Vagina (tissue), 2 donors: Measurements from ENCODE around the gene ZBTB7A. TPM values are rescaled to one million over a fixed set of nuclear protein-coding genes. Genes with fewer than 3 reads are reported as not detected.

ENCODE experiments used
- DNase-seq, 2 donors: peaks; one replicate each; pipeline ENCODE4 v3.0.0-alpha.2; 2017; ENCODE audit errors: extremely low spot score in 2 of 2
- H3K27ac ChIP-seq: fragments of 200-600 bp; sonication (generic); one replicate; pipeline ENCODE4 v1.5.1; 2019
- H3K27me3 ChIP-seq: fragments of 200-600 bp; sonication (generic); one replicate; pipeline ENCODE4 v1.5.1; 2019
- H3K36me3 ChIP-seq, 2 donors: fragments of 200-600 bp; sonication (generic); one replicate each; pipeline ENCODE4 v1.5.1; 2017 to 2019
- H3K4me1 ChIP-seq: fragments of 200-600 bp; sonication (generic); one replicate; pipeline ENCODE4 v1.5.1; 2019
- H3K4me3 ChIP-seq, 2 donors: fragments of 200-600 bp; sonication (generic); 1 replicate in 1 of 2; 2 replicates in 1 of 2; pipeline ENCODE4 v1.5.1; 2016 to 2019
- H3K9me3 ChIP-seq: fragments of 200-600 bp; sonication (generic); one replicate; pipeline ENCODE4 v1.5.1; 2019
- CTCF ChIP-seq, 3 experiments: fragments of 450-650 bp in 2 of 3; fragments of 200-600 bp in 1 of 3; sonication (generic) in 1 of 3; IDR thresholded peaks; one replicate each; pipeline ENCODE4 v1.5.1; 2017 to 2019; ENCODE audit warnings: antibody characterized with exemption in 3 of 3, mild to moderate bottlenecking in 2 of 3, moderate library complexity in 2 of 3
- POLR2A ChIP-seq, 2 donors: fragments of 450-650 bp; IDR thresholded peaks; one replicate each; pipeline ENCODE4 v1.6.1; 2017; ENCODE audit warnings: antibody characterized with exemption in 2 of 2, mild to moderate bottlenecking in 2 of 2, moderate library complexity in 2 of 2
- POLR2AphosphoS5 ChIP-seq, 2 donors: sonication (generic); formaldehyde crosslinking; IDR thresholded peaks; one replicate each; pipeline ENCODE4 v1.9.0; 2017; ENCODE audit warnings: antibody characterized with exemption in 2 of 2, mild to moderate bottlenecking in 2 of 2, low read depth in 1 of 2; ENCODE audit not compliant: insufficient read depth in 1 of 2
- intact Hi-C: fragments of 100-400 bp; cut with DNase I; formaldehyde crosslinking; loops from one replicate; pipeline ENCODE4 v1.15.1; 2023
- total RNA-seq: library from RNA; depleted of rRNA; stranded (reverse); fragments of >200 nt; gene quantifications from one replicate; pipeline ENCODE4 v1.2.3, GENCODE V29; 2016

The ZBTB7A gene
- total RNA-seq, 1 donor from 2014 or later: 60.6 TPM

DNA sequence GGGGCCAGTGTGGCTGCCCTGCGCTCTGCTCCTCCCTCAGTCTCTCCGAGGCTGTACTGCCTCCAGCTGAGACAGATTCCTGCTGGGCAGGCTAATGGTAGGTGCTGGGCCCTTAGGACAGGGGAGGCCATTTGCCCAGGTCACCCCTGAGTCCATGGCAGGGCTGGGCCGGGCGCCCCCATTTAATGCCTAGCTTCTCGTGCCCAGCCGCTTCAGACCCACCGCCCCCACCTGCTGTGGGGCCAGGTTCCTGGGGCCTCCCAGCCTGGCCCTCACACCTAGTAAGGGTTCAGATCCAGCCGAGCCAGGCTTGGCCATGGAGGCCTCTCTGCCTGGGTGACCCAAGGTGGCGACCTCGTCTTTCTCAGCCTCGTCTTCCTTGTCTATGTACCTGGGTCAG is 41.4 kb downstream of the ZBTB7A start:
- intact Hi-C loops: no loop called here
- no peak for DNase-seq
- H3K9me3 ChIP-seq: no peaks in the 10 kb centered on the region
- H3K4me3 ChIP-seq: no peak overlapping the region
- no peak overlapping the region for H3K27ac ChIP-seq
- peaks cover 0 to 24% of the 10 kb centered on the region in 2 donors for H3K36me3 ChIP-seq
- H3K4me1 ChIP-seq: no peaks in the 10 kb centered on the region
- TF ChIP-seq POLR2AphosphoS5 (IDR thresholded peaks at IDR 0.05; ENCODE audit: insufficient read depth in 1 of 2, low read depth in 1 of 2): no peak
- no peak for TF ChIP-seq POLR2A (IDR thresholded peaks at IDR 0.05)
- TF ChIP-seq CTCF (IDR thresholded peaks at IDR 0.05): no peak
- H3K27me3 ChIP-seq: no peaks in the 10 kb centered on the region

GRCh38 chr19:4023600-4024398 is 42.9 kb downstream of the ZBTB7A start:
- H3K27me3 ChIP-seq: no peaks in the 10 kb centered on the region
- peaks cover 8% of the 10 kb centered on the region for H3K4me1 ChIP-seq
- H3K36me3 ChIP-seq: peaks cover 0 to 11% of the 10 kb centered on the region in 2 donors
- intact Hi-C loops: no loop called here
- TF ChIP-seq POLR2AphosphoS5 (IDR thresholded peaks at IDR 0.05; ENCODE audit: insufficient read depth in 1 of 2, low read depth in 1 of 2): no peak
- TF ChIP-seq CTCF (IDR thresholded peaks at IDR 0.05): no peak
- no peak for TF ChIP-seq POLR2A (IDR thresholded peaks at IDR 0.05)
- H3K27ac ChIP-seq: no peak overlapping the region
- no peak overlapping the region for H3K4me3 ChIP-seq
- no peaks in the 10 kb centered on the region for H3K9me3 ChIP-seq
- no peak for DNase-seq

GRCh38 chr19:4019578-4019977 is 47.1 kb downstream of the ZBTB7A start:
- TF ChIP-seq POLR2A (IDR thresholded peaks at IDR 0.05) (no peak), POLR2AphosphoS5 (IDR thresholded peaks at IDR 0.05; ENCODE audit: insufficient read depth in 1 of 2, low read depth in 1 of 2) (no peak), CTCF (IDR thresholded peaks at IDR 0.05) (no peak)
- Histone ChIP-seq H3K4me1 (peaks cover 27% of the 10 kb centered on the region), H3K4me3 (no peak overlapping the region), H3K27me3 (no peaks in the 10 kb centered on the region), H3K27ac (peak overlapping the region; percentile 24), H3K9me3 (no peaks in the 10 kb centered on the region), H3K36me3 (peaks cover 0 to 17% of the 10 kb centered on the region in 2 donors)
- no peak for DNase-seq
- intact Hi-C loops: no loop called here

DNA sequence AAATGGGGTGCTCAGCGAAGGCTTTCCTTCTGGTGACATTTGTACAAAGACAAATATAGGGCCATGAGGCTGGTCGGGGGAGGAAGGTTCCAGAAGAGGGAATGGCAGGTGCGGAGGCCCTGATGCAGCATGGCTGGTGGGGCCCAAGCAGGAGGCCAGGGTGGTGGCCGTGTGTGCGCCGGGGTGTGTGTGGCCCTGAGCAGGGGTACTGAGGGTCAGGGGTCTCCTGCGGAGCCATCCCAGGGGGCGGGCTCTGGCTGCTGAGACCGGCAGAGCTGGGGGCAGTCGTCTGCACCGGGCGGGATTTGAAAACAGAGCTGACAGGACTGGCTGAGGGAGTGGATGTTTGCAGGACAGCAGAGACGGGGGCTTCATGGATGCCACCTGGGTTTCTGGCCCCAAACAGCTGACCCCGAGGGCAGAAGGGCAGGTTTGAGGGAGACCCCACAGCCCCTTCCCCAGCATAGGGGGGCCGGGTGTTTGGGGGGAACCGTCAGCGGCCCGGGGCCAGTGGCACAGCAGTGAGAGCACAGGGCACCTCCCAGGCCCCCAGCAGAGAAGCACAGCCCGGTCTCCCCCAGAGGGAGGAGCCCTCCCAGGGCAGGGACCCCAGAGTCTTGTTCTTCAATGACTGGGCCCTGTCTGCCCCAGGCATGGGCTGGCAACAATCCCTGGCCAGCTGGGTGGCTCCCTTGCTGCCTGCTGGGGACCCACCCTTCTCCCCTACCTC is 47.8 kb downstream of the ZBTB7A start:
- Histone ChIP-seq H3K27ac (peak overlapping the region; percentile 24), H3K4me3 (no peak overlapping the region), H3K36me3 (peaks cover 0 to 10% of the 10 kb centered on the region in 2 donors), H3K27me3 (no peaks in the 10 kb centered on the region), H3K9me3 (no peaks in the 10 kb centered on the region), H3K4me1 (peaks cover 29% of the 10 kb centered on the region)
- TF ChIP-seq POLR2A (IDR thresholded peaks at IDR 0.05) (no peak), POLR2AphosphoS5 (IDR thresholded peaks at IDR 0.05; ENCODE audit: insufficient read depth in 1 of 2, low read depth in 1 of 2) (no peak), CTCF (IDR thresholded peaks at IDR 0.05) (no peak)
- intact Hi-C loops: no loop called here
- DNase-seq: no peak
